Hepatocyte (in vitro differentiated cells): ENCODE measurements around the gene PNMA6F. TPM values are rescaled to one million over a fixed set of nuclear protein-coding genes. Genes with fewer than 3 reads are reported as not detected.

Experiments used
- DNase-seq: peaks from one replicate; pipeline ENCODE4 v3.0.0-alpha.2; 2016; ENCODE audit warnings: low spot score
- H2AFZ ChIP-seq: fragments of 200-600 bp; sonication (generic); 2 replicates; pipeline ENCODE4 v1.6.0; 2016; ENCODE audit warnings: antibody characterized with exemption, mild to moderate bottlenecking
- H3K27ac ChIP-seq: fragments of 200-600 bp; sonication (generic); 2 replicates; pipeline ENCODE4 v1.5.1; 2016; ENCODE audit warnings: mild to moderate bottlenecking
- H3K27me3 ChIP-seq: fragments of 200-600 bp; sonication (generic); 2 replicates; pipeline ENCODE4 v1.6.1; 2016
- H3K36me3 ChIP-seq: fragments of 200-600 bp; sonication (generic); replicated peaks from 2 replicates; pipeline ENCODE4 v1.5.1; 2016; ENCODE audit warnings: low read depth; ENCODE audit not compliant: insufficient read depth
- H3K4me1 ChIP-seq: fragments of 200-600 bp; sonication (generic); 2 replicates; pipeline ENCODE4 v1.5.1; 2016; ENCODE audit warnings: mild to moderate bottlenecking, moderate library complexity; ENCODE audit not compliant: insufficient read depth
- H3K4me2 ChIP-seq: fragments of 200-600 bp; sonication (generic); 2 replicates; pipeline ENCODE4 v1.6.0; 2016
- H3K4me3 ChIP-seq: fragments of 200-600 bp; sonication (generic); 2 replicates; pipeline ENCODE4 v1.5.1; 2016; ENCODE audit warnings: mild to moderate bottlenecking
- H3K79me2 ChIP-seq: fragments of 200-600 bp; sonication (generic); 2 replicates; pipeline ENCODE4 v1.6.0; 2017; ENCODE audit warnings: mild to moderate bottlenecking
- H3K9me2 ChIP-seq: fragments of 200-600 bp; sonication (generic); replicated peaks from 2 replicates; pipeline ENCODE4 v1.6.0; 2017; ENCODE audit warnings: mild to moderate bottlenecking; ENCODE audit not compliant: insufficient read depth
- H3K9me3 ChIP-seq: fragments of 200-600 bp; sonication (generic); 2 replicates; pipeline ENCODE4 v1.5.1; 2016; ENCODE audit warnings: low read depth, mild to moderate bottlenecking
- H4K20me1 ChIP-seq: fragments of 200-600 bp; sonication (generic); 2 replicates; pipeline ENCODE4 v1.6.0; 2016; ENCODE audit warnings: mild to moderate bottlenecking; ENCODE audit not compliant: insufficient read depth, poor library complexity, severe bottlenecking
- CTCF ChIP-seq: fragments of 200-600 bp; sonication (generic); IDR thresholded peaks from 2 replicates; pipeline ENCODE4 v1.5.1; 2016; ENCODE audit warnings: antibody characterized with exemption, mild to moderate bottlenecking; ENCODE audit not compliant: poor library complexity
- EZH2 ChIP-seq: fragments of 200-600 bp; sonication (generic); IDR thresholded peaks from 2 replicates; pipeline ENCODE4 v1.6.1; 2016; ENCODE audit warnings: antibody characterized with exemption, mild to moderate bottlenecking, borderline replicate concordance
- EZH2phosphoT487 ChIP-seq: fragments of 200-600 bp; sonication (generic); IDR thresholded peaks from one replicate; pipeline ENCODE4 v1.6.1; 2018; ENCODE audit warnings: antibody characterized with exemption, mild to moderate bottlenecking, low read depth, moderate library complexity; ENCODE audit not compliant: unreplicated experiment, severe bottlenecking
- WGBS: methylation state at CpG from one replicate; pipeline ENCODE4 v1.1.6; 2016; ENCODE audit warnings: low lambda C conversion rate; ENCODE audit errors: missing lambda C conversion rate; 5-methylcytosine and 5-hydroxymethylcytosine counted together
- polyA plus RNA-seq: library from polyadenylated mRNA; unstranded; fragments of >200 nt; fragmentation: Nextera tagmentation; extraction: Ambion mirVana; gene quantifications from 2 replicates; pipeline ENCODE4 v1.2.1, GENCODE V29; 2016
- total RNA-seq: library from RNA; depleted of rRNA; stranded (reverse); fragments of >200 nt; gene quantifications from 2 replicates; pipeline ENCODE4 v1.2.3, GENCODE V29; 2014

The PNMA6F gene
- not detected in 2 replicates for total RNA-seq
- polyA plus RNA-seq, result not detected in 2 replicates

- no peak within 1 kb of the TSS for H3K4me2 ChIP-seq
- no peak within 1 kb of the TSS for H3K4me3 ChIP-seq
- H2AFZ ChIP-seq, result no peak within 1 kb of the TSS
- H4K20me1 ChIP-seq, result no peaks in the 10 kb centered on the region
- TF ChIP-seq CTCF, result no peak
- no peak for TF ChIP-seq EZH2
- TF ChIP-seq EZH2phosphoT487, result no peak
- H3K27ac ChIP-seq, result no peak within 1 kb of the TSS
- DNase-seq, result no peak
- peaks cover 4% of the 10 kb centered on the region for H3K9me3 ChIP-seq
- H3K36me3 ChIP-seq, result no peaks in the 10 kb centered on the region
- no peaks in the 10 kb centered on the region for H3K79me2 ChIP-seq
- H3K4me1 ChIP-seq, result no peaks in the 10 kb centered on the region
- H3K27me3 ChIP-seq, result no peaks in the 10 kb centered on the region
- WGBS, result 61% methylated on average over 28 of the region's 36 CpGs
- no peaks in the 10 kb centered on the region for H3K9me2 ChIP-seq
Measured at GRCh38 chrX:153321381-153322124, at the start of gene PNMA6F. TSS of gene PNMA6F (minus strand) at chrX:153321767. CDS start at chrX:153320674, 1,093 bp downstream.

- 39% methylated on average over 3 of the region's 3 CpGs for WGBS
- Histone ChIP-seq H4K20me1 (no peaks in the 10 kb centered on the region), H2AFZ (no peak overlapping the region), H3K9me3 (no peaks in the 10 kb centered on the region), H3K27me3 (no peaks in the 10 kb centered on the region), H3K27ac (no peak overlapping the region), H3K4me2 (no peak overlapping the region), H3K4me3 (no peak overlapping the region), H3K4me1 (no peaks in the 10 kb centered on the region), H3K36me3 (no peaks in the 10 kb centered on the region), H3K79me2 (no peaks in the 10 kb centered on the region), H3K9me2 (no peaks in the 10 kb centered on the region)
- no peak for DNase-seq
- TF ChIP-seq EZH2phosphoT487 (no peak), CTCF (no peak), EZH2 (no peak)
Measured at GRCh38 chrX:153371256-153371655, 49.7 kb upstream of the PNMA6F start.

GRCh38 chrX:153370293-153371055 lies 48.9 kb upstream of the PNMA6F start:
- Histone ChIP-seq H3K4me3 (no peak overlapping the region), H4K20me1 (no peaks in the 10 kb centered on the region), H3K36me3 (no peaks in the 10 kb centered on the region), H3K27me3 (no peaks in the 10 kb centered on the region), H3K4me2 (no peak overlapping the region), H3K9me2 (no peaks in the 10 kb centered on the region), H3K9me3 (no peaks in the 10 kb centered on the region), H3K27ac (no peak overlapping the region), H2AFZ (no peak overlapping the region), H3K79me2 (no peaks in the 10 kb centered on the region), H3K4me1 (no peaks in the 10 kb centered on the region)
- TF ChIP-seq EZH2phosphoT487, result no peak
- TF ChIP-seq EZH2, result no peak
- no peak for TF ChIP-seq CTCF
- 69% methylated on average over 8 of the region's 8 CpGs for WGBS
- no peak for DNase-seq
